ENCODE results near the gene TNP1.

Gene TNP1

DNA sequence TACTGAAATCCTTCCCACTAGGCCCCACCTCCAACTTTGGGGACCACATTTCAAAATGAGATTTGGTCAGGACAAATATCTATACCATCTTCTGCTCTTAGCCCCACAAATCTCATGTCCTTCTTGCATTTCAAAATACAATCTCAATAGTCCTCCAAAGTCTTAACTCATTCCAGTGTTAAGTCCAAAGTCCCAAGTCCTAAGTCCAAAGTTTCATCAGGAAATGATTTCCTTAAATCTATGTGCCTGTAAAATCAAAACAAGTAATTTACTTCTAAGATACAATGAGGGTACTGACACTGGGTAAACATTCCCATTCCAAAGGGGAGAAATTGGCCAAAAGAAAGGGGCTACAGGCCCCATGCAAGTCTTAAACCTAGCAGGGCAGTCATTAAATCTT is 40.5 kb upstream of the TNP1 start:
- ChIA-PET CTCF (no interaction called here), POLR2A (no interaction called here)
- TF ChIP-seq, protein P1, sequence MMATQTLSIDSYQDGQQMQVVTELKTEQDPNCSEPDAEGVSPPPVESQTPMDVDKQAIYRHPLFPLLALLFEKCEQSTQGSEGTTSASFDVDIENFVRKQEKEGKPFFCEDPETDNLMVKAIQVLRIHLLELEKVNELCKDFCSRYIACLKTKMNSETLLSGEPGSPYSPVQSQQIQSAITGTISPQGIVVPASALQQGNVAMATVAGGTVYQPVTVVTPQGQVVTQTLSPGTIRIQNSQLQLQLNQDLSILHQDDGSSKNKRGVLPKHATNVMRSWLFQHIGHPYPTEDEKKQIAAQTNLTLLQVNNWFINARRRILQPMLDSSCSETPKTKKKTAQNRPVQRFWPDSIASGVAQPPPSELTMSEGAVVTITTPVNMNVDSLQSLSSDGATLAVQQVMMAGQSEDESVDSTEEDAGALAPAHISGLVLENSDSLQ (IDR thresholded peaks at IDR 0.05) = no peak
- TF ChIP-seq CTBP1 (IDR thresholded peaks at IDR 0.05; ENCODE audit: borderline replicate concordance) = no peak
- DNase-seq (ENCODE audit: extremely low spot score) = no peak

DNA sequence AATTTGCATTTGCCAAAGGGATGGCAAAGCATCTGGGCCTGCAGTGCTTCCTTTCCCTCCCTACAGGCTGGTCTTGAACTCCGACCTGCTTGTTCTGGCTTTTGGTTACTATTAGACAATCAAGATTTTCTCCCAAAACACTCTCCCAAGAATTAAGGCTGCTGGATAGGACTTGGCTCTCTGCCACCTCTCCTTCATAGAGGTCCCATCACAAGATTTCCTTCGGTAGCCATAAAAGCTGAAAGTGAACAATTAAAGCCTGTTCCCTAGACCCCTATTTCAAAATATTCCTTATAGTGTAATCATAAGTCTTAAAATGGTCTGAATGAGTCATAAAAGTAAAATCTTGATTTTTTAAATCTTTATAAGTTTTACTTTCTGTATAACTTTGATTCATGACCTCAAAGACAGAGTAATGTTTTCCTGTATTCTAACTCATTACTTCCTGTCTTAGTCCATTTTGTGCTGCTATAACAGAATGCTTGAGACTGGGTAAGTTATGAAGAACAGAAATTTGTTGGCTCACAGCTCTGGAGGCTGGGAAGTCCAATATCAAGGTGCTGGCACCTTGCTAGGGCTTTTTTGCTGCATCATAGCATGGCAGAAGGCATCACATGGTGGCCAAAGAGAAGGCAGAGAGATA is 37.8 kb upstream of the TNP1 start:
- CTCF ChIA-PET = no interaction called here
- no peak for TF ChIP-seq LEF1 (IDR thresholded peaks at IDR 0.05; ENCODE audit: borderline replicate concordance)
- TF ChIP-seq FOXK2 (IDR thresholded peaks at IDR 0.05) = no peak
- TF ChIP-seq SUZ12 (IDR thresholded peaks at IDR 0.05) = no peak
- no peak for TF ChIP-seq FOXA1 (IDR thresholded peaks at IDR 0.05)
- TF ChIP-seq, protein P1 (IDR thresholded peaks at IDR 0.05) = no peak
- no peak for TF ChIP-seq CTBP1 (IDR thresholded peaks at IDR 0.05; ENCODE audit: borderline replicate concordance)
- no peak for TF ChIP-seq FOXM1 (IDR thresholded peaks at IDR 0.05; ENCODE audit: borderline replicate concordance)
- no peak for TF ChIP-seq NFRKB (IDR thresholded peaks at IDR 0.05)
- TF ChIP-seq L3MBTL2 (conservative IDR thresholded peaks at IDR 0.05) = no peak
- no peak for TF ChIP-seq SP1 (IDR thresholded peaks at IDR 0.05)
- TF ChIP-seq HDGF (IDR thresholded peaks at IDR 0.05; ENCODE audit: borderline replicate concordance) = no peak
- no peak for TF ChIP-seq ZNF384 (IDR thresholded peaks at IDR 0.05)
- TF ChIP-seq TARDBP (IDR thresholded peaks at IDR 0.05) = no peak
- TF ChIP-seq BHLHE40 (IDR thresholded peaks at IDR 0.05; ENCODE audit: borderline replicate concordance) = no peak
- no peak for DNase-seq (ENCODE audit: extremely low spot score)
- POLR2A ChIA-PET = no interaction called here

DNA sequence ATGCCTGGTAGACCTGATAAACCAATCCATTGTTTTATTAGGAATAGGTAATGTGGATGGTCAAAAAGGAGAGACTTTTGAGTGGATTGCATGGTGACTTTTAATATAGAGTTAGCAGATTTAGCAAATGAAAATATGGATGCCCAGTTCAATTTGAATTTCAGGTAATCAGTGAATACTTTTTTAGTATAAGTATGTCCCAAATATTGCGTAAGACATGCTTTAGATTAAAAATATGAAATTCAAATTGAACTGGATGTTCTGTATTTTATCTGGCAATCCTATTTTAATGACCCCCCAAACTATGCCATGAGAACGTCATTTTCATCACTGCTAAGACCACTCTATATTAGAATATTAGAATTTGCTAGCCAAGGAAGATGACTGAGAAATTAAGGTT is 30.3 kb upstream of the TNP1 start:
- ChIA-PET POLR2A (no interaction called here), CTCF (no interaction called here)
- TF ChIP-seq FOXA1 (IDR thresholded peaks at IDR 0.05) (no peak), TARDBP (IDR thresholded peaks at IDR 0.05) (no peak), ELF4 (IDR thresholded peaks at IDR 0.05) (no peak), NFRKB (IDR thresholded peaks at IDR 0.05) (no peak), CTBP1 (IDR thresholded peaks at IDR 0.05; ENCODE audit: borderline replicate concordance) (no peak), LEF1 (IDR thresholded peaks at IDR 0.05; ENCODE audit: borderline replicate concordance) (no peak), SP1 (IDR thresholded peaks at IDR 0.05) (no peak), SUZ12 (IDR thresholded peaks at IDR 0.05) (no peak), ARNT (IDR thresholded peaks at IDR 0.05) (no peak), ZNF384 (IDR thresholded peaks at IDR 0.05) (no peak), HDGF (IDR thresholded peaks at IDR 0.05; ENCODE audit: borderline replicate concordance) (no peak), L3MBTL2 (conservative IDR thresholded peaks at IDR 0.05) (no peak), FOXM1 (IDR thresholded peaks at IDR 0.05; ENCODE audit: borderline replicate concordance) (no peak), BHLHE40 (IDR thresholded peaks at IDR 0.05; ENCODE audit: borderline replicate concordance) (no peak), FOXK2 (IDR thresholded peaks at IDR 0.05) (no peak)
- TF ChIP-seq, protein P1 (IDR thresholded peaks at IDR 0.05) = no peak
- no peak for DNase-seq (ENCODE audit: extremely low spot score)

DNA sequence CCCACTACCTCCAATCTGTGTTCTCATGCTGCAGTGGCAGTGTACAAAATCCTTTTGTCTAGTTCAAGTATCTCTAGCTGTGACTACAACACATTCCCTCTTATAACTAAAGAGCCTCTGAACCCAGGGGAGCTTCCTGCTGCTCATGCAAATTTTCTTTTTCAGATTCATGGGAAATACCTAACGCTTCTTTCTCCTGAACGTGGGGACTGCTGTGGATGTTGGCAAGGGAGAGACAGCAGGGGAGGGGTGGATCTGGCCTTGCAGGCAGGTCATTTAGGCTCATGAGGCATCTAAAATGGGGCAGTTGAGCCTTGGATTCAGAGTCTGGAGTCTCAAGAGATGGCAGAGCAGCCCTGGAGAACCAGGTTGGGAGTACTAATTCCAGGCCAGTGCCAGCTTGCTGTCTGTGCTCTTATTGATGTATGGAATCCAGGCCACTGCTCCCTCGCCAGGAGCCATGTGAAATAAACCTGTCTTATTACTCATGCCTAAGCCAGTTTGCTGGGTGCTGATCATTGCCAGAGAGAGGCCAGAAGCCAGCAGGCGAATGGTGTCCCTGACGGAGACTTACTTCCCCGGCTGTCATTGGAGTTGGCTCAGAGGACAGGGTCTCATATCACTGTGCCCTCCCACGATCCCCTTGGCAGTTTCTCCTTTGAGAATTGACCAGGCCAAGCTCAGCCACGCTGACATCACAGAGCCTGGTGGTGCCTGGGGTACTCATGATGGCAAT is 29.2 kb upstream of the TNP1 start:
- TF ChIP-seq ZNF384 (IDR thresholded peaks at IDR 0.05) = no peak
- no peak for TF ChIP-seq TARDBP (IDR thresholded peaks at IDR 0.05)
- no peak for TF ChIP-seq SP1 (IDR thresholded peaks at IDR 0.05)
- TF ChIP-seq SUZ12 (IDR thresholded peaks at IDR 0.05) = no peak
- no peak for TF ChIP-seq ELF4 (IDR thresholded peaks at IDR 0.05)
- TF ChIP-seq BHLHE40 (IDR thresholded peaks at IDR 0.05; ENCODE audit: borderline replicate concordance) = no peak
- no peak for TF ChIP-seq L3MBTL2 (conservative IDR thresholded peaks at IDR 0.05)
- no peak for TF ChIP-seq ARNT (IDR thresholded peaks at IDR 0.05)
- no peak for TF ChIP-seq NFRKB (IDR thresholded peaks at IDR 0.05)
- no peak for TF ChIP-seq CTBP1 (IDR thresholded peaks at IDR 0.05; ENCODE audit: borderline replicate concordance)
- TF ChIP-seq FOXK2 (IDR thresholded peaks at IDR 0.05) = no peak
- no peak for TF ChIP-seq FOXA1 (IDR thresholded peaks at IDR 0.05)
- TF ChIP-seq, protein P1 (IDR thresholded peaks at IDR 0.05) = no peak
- no peak for TF ChIP-seq LEF1 (IDR thresholded peaks at IDR 0.05; ENCODE audit: borderline replicate concordance)
- no peak for DNase-seq (ENCODE audit: extremely low spot score)
- POLR2A ChIA-PET = no interaction called here
- CTCF ChIA-PET = no interaction called here

DNA sequence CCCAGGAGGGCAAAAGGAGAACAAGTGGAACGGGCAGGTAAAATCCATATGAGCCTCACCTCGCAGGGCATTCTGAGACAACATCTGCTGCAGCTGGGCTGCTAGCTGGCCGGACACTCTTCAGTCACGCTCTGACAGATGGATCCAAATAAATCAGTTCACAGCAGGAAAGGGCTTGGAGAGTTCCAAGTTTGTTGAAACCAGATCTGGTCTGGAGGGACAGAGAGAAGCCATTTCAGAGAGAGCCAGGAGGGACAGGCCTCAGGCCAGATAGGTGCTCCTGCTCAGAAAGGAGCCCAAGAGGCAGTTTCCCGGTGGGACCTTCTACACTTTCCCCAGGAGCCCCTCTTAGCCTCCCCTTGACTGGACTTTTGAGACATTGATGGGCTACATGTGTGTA is 28.2 kb upstream of the TNP1 start:
- TF ChIP-seq L3MBTL2 (conservative IDR thresholded peaks at IDR 0.05) (no peak), ARNT (IDR thresholded peaks at IDR 0.05) (no peak), HDGF (IDR thresholded peaks at IDR 0.05; ENCODE audit: borderline replicate concordance) (no peak), NFRKB (IDR thresholded peaks at IDR 0.05) (no peak), SUZ12 (IDR thresholded peaks at IDR 0.05) (no peak), FOXA1 (IDR thresholded peaks at IDR 0.05) (no peak), FOXK2 (IDR thresholded peaks at IDR 0.05) (no peak)
- POLR2A ChIA-PET = no interaction called here
- CTCF ChIA-PET = no interaction called here
- no peak for DNase-seq (ENCODE audit: extremely low spot score)
